HepG2 (cell line): ENCODE results near the gene E2F1. TPM values are rescaled to one million over a fixed set of nuclear protein-coding genes. Genes with fewer than 3 reads are reported as not detected.

ENCODE experiments used
- ATAC-seq: fragments of 200-7000 bp; cut with Tn5 transposase; 3 replicates; pipeline ENCODE4 v1.9.1; 2020; ENCODE audit warnings: mild to moderate bottlenecking, moderate library complexity
- BruUV-seq: library from RNA; stranded (reverse); fragments of 400-500 nt; replicated peaks from 2 replicates; lab custom pipeline; 2021; lab: Mats Ljungman, UMichigan
- CTCF ChIA-PET: fragments of 300-600 bp; formaldehyde crosslinking; extraction: SDS; loops from one replicate; lab custom pipeline; 2021; ENCODE audit warnings: low total read pairs, inconsistent platforms, low intra/inter-chr PET ratio; lab: Yijun Ruan, JAX
- POLR2A ChIA-PET: fragments of 350-600 bp; sonication (Branson Sonifier 250); formaldehyde crosslinking; loops from one replicate; lab custom pipeline; 2020; ENCODE audit warnings: antibody characterized with exemption, inconsistent platforms; lab: Yijun Ruan, JAX
- DNase-seq: peaks from one replicate; pipeline ENCODE4 v3.0.0-alpha.2; 2015; ENCODE audit warnings: low spot score
- FAIRE-seq: peaks from 3 replicates; lab custom pipeline; 2011; peaks lifted over from hg19 to GRCh38; lab: Jason Lieb, UNC
- H2AFZ ChIP-seq: one replicate; pipeline ENCODE4 v1.6.1; 2011; ENCODE audit warnings: low read length, inconsistent platforms
- H3K27ac ChIP-seq: fragments of 300-600 bp; 3 replicates; pipeline ENCODE4 v1.8.0; 2011; ENCODE audit warnings: mixed run types, mild to moderate bottlenecking, mixed read lengths, low read length, inconsistent platforms; ENCODE audit not compliant: insufficient read depth; ENCODE audit errors: extremely low read length
- H3K27me3 ChIP-seq, 2 experiments: fragments of 200-600 bp in 1 of 2; 2 replicates in 1 of 2; 3 replicates in 1 of 2; pipeline versions ENCODE4 v1.6.0 to v1.8.0; 2011; ENCODE audit warnings: low read length in 2 of 2, mild to moderate bottlenecking in 2 of 2, moderate library complexity in 2 of 2, inconsistent platforms in 1 of 2; ENCODE audit not compliant: insufficient read depth in 2 of 2, control insufficient read depth in 1 of 2
- H3K36me3 ChIP-seq, 2 experiments: fragments of 200-600 bp in 1 of 2; replicated peaks in 1 of 2; 2 replicates in 1 of 2; 3 replicates in 1 of 2; pipeline versions ENCODE4 v1.5.1 to v1.8.0; 2011; ENCODE audit warnings: low read length in 2 of 2, inconsistent platforms in 1 of 2; ENCODE audit not compliant: insufficient read depth in 2 of 2, control insufficient read depth in 1 of 2
- H3K4me1 ChIP-seq: 2 replicates; pipeline ENCODE4 v1.5.1; 2012; ENCODE audit warnings: low read length, inconsistent platforms; ENCODE audit not compliant: insufficient read depth
- H3K4me2 ChIP-seq: 2 replicates; pipeline ENCODE4 v1.6.0; 2011; ENCODE audit warnings: low read depth, low read length, inconsistent platforms
- H3K4me3 ChIP-seq, 3 experiments: fragments of 200-600 bp in 1 of 3; sonication (generic), shearing (Covaris generic) in 1 of 3; replicated peaks in 1 of 3; 2 replicates each; pipeline ENCODE4 v1.5.1; 2011 to 2016; ENCODE audit warnings: low read length in 3 of 3, inconsistent platforms in 2 of 3, low read depth in 2 of 3, mild to moderate bottlenecking in 2 of 3, control low read depth in 1 of 3, mixed read lengths in 1 of 3; ENCODE audit not compliant: insufficient read depth in 1 of 3
- H3K79me2 ChIP-seq: one replicate; pipeline ENCODE4 v1.6.1; 2011; ENCODE audit warnings: low read length, inconsistent platforms; ENCODE audit not compliant: insufficient read depth
- H3K9ac ChIP-seq: 2 replicates; pipeline ENCODE4 v1.6.0; 2011; ENCODE audit warnings: mild to moderate bottlenecking, low read depth, low read length, inconsistent platforms; ENCODE audit not compliant: insufficient read depth
- H3K9me3 ChIP-seq: 2 replicates; pipeline ENCODE4 v1.5.1; 2012; ENCODE audit warnings: mild to moderate bottlenecking, low read length
- H4K20me1 ChIP-seq: 2 replicates; pipeline ENCODE4 v1.6.0; 2011; ENCODE audit warnings: inconsistent platforms, mild to moderate bottlenecking, low read length, moderate library complexity; ENCODE audit not compliant: insufficient read depth
- CHD4 ChIP-seq: fragments of 200-600 bp; sonication (generic); IDR thresholded peaks from 2 replicates; pipeline ENCODE4 v1.7.0; 2017; ENCODE audit warnings: mild to moderate bottlenecking, low read length, borderline replicate concordance
- FOXM1 ChIP-seq: sonication (generic); formaldehyde crosslinking; IDR thresholded peaks from 2 replicates; pipeline ENCODE4 v1.5.0; 2020; ENCODE audit warnings: missing genetic modification reagents
- MAFF ChIP-seq: IDR thresholded peaks from 2 replicates; pipeline ENCODE4 v1.6.1; 2011; ENCODE audit warnings: low read depth, low read length, improper control_type of control experiment
- ZBED4 ChIP-seq: sonication (generic); formaldehyde crosslinking; IDR thresholded peaks from 2 replicates; pipeline ENCODE4 v1.4.0; 2020; ENCODE audit warnings: missing genetic modification reagents, borderline replicate concordance
- ZNF670 ChIP-seq: sonication (generic); formaldehyde crosslinking; IDR thresholded peaks from 2 replicates; pipeline ENCODE4 v1.8.0; 2022; ENCODE audit warnings: mild to moderate bottlenecking, missing genetic modification reagents, borderline replicate concordance
- WGBS: methylation state at CpG from one replicate; pipeline ENCODE4 v1.1.6; 2017; ENCODE audit warnings: low lambda C conversion rate; 5-methylcytosine and 5-hydroxymethylcytosine counted together
- in situ Hi-C: cut with HindIII; loops from 2 replicates; pipeline ENCODE4 v1.10.0; 2017; ENCODE audit warnings: low pct_unique_long_range_greater_than_20kb; ENCODE audit not compliant: extremely low pct_ligation_motif_present
- intact Hi-C: fragments of 100-400 bp; cut with micrococcal nuclease; formaldehyde crosslinking; loops from one replicate; pipeline ENCODE4 v1.10.0; 2022; ENCODE audit not compliant: unreplicated experiment
- polyA plus RNA-seq, 8 experiments: library from polyadenylated mRNA; depleted of rRNA in 3 of 8; stranded (reverse) in 7 of 8; unstranded in 1 of 8; fragments of >200 nt; fragmentation: Illumina TruSeq in 4 of 8; extraction: Trizol in 4 of 8; gene quantifications; 2 replicates each; pipeline versions ENCODE4 v1.2.1 to v1.2.3, GENCODE V29; 2011 to 2016; ENCODE audit warnings: low read depth in 4 of 8, missing spikeins in 1 of 8, mixed read lengths in 1 of 8; ENCODE audit not compliant: insufficient read depth in 1 of 8
- total RNA-seq, 5 experiments: library from RNA; depleted of rRNA; stranded (reverse); fragments of >200 nt; fragmentation: Illumina TruSeq; extraction: Trizol; gene quantifications; 2 replicates each; pipeline ENCODE4 v1.2.3, GENCODE V29; 2016; ENCODE audit warnings: low read depth in 1 of 5
- TF ChIP-seq, protein P1 (sequence below), 2 experiments: sonication (generic) in 1 of 2; formaldehyde crosslinking in 1 of 2; IDR thresholded peaks; 2 replicates each; pipeline versions ENCODE4 v1.6.1 to v1.9.0; 2014 to 2022; ENCODE audit warnings: antibody characterized with exemption in 1 of 2, borderline replicate concordance in 1 of 2, inconsistent platforms in 1 of 2, low read depth in 1 of 2, missing genetic modification reagents in 1 of 2
- TF ChIP-seq, protein P2 (sequence below): sonication (generic); formaldehyde crosslinking; IDR thresholded peaks from 2 replicates; pipeline ENCODE4 v1.4.0; 2020; ENCODE audit warnings: missing genetic modification reagents
- TF ChIP-seq, protein P3 (sequence below): sonication (generic); formaldehyde crosslinking; IDR thresholded peaks from 2 replicates; pipeline ENCODE4 v1.4.0; 2020; ENCODE audit warnings: missing genetic modification reagents

E2F1 gene
- total and polyA plus RNA-seq, 2 of the 13 experiments (the other 11 are each of a cell fraction or from before 2014, with no cell fraction given): 25.5 to 39.4 TPM

DNA sequence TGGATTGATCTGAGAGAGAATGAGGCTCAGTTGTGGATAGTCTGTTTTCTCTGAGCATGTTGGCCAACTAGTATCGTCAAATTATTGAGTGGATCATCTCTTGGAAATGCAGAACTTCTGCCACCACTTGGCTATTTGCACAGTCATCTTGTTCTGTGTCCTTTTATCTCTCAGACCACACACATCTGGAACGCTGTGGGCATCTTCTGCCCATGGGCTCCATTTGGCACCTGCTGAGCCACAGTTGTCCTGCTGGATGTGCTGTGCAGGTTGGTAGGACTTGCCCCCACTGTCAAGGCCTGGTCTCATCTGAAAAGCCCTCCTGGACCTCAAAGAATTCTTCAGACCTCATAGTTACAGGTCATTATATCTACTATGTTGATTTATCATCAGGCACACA is 40.8 kb downstream of the E2F1 start (continued):
- TF ChIP-seq, protein P1, sequence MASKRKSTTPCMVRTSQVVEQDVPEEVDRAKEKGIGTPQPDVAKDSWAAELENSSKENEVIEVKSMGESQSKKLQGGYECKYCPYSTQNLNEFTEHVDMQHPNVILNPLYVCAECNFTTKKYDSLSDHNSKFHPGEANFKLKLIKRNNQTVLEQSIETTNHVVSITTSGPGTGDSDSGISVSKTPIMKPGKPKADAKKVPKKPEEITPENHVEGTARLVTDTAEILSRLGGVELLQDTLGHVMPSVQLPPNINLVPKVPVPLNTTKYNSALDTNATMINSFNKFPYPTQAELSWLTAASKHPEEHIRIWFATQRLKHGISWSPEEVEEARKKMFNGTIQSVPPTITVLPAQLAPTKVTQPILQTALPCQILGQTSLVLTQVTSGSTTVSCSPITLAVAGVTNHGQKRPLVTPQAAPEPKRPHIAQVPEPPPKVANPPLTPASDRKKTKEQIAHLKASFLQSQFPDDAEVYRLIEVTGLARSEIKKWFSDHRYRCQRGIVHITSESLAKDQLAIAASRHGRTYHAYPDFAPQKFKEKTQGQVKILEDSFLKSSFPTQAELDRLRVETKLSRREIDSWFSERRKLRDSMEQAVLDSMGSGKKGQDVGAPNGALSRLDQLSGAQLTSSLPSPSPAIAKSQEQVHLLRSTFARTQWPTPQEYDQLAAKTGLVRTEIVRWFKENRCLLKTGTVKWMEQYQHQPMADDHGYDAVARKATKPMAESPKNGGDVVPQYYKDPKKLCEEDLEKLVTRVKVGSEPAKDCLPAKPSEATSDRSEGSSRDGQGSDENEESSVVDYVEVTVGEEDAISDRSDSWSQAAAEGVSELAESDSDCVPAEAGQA (IDR thresholded peaks at IDR 0.05; ENCODE audit: low read depth): no peak
- TF ChIP-seq, protein P1 (CRISPR knock-in tag; IDR thresholded peaks at IDR 0.05; ENCODE audit: borderline replicate concordance): no peak
- TF ChIP-seq ZNF670 (CRISPR knock-in tag) (no peak), MAFF (no peak)
- TF ChIP-seq, protein P2, sequence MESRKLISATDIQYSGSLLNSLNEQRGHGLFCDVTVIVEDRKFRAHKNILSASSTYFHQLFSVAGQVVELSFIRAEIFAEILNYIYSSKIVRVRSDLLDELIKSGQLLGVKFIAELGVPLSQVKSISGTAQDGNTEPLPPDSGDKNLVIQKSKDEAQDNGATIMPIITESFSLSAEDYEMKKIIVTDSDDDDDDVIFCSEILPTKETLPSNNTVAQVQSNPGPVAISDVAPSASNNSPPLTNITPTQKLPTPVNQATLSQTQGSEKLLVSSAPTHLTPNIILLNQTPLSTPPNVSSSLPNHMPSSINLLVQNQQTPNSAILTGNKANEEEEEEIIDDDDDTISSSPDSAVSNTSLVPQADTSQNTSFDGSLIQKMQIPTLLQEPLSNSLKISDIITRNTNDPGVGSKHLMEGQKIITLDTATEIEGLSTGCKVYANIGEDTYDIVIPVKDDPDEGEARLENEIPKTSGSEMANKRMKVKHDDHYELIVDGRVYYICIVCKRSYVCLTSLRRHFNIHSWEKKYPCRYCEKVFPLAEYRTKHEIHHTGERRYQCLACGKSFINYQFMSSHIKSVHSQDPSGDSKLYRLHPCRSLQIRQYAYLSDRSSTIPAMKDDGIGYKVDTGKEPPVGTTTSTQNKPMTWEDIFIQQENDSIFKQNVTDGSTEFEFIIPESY (CRISPR knock-in tag): no peak

GRCh38 chr20:33645072-33645358 is 41.2 kb downstream of the E2F1 start:
- ATAC-seq: no peak
- H3K36me3 ChIP-seq: peaks cover 32 to 42% of the 10 kb centered on the region in 2 experiments
- POLR2A ChIA-PET: no interaction called here
- TF ChIP-seq ZBED4 (CRISPR knock-in tag) (no peak), FOXM1 (CRISPR knock-in tag) (no peak), CHD4 (no peak)
- TF ChIP-seq, protein P3, sequence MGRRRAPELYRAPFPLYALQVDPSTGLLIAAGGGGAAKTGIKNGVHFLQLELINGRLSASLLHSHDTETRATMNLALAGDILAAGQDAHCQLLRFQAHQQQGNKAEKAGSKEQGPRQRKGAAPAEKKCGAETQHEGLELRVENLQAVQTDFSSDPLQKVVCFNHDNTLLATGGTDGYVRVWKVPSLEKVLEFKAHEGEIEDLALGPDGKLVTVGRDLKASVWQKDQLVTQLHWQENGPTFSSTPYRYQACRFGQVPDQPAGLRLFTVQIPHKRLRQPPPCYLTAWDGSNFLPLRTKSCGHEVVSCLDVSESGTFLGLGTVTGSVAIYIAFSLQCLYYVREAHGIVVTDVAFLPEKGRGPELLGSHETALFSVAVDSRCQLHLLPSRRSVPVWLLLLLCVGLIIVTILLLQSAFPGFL (CRISPR knock-in tag): no peak

More at GRCh38 chr20:33645072-33645358, 41.2 kb downstream of the E2F1 start:
- Histone ChIP-seq H2AFZ (no peak overlapping the region), H3K4me3 (no peak overlapping the region), H3K9me3 (no peaks in the 10 kb centered on the region), H3K4me2 (no peak overlapping the region), H3K27me3 (no peaks in the 10 kb centered on the region), H3K27ac (no peak overlapping the region), H3K9ac (no peak overlapping the region), H3K4me1 (peaks cover 2% of the 10 kb centered on the region; the same call in 1 of the 2 replicates), H3K79me2 (no peaks in the 10 kb centered on the region), H4K20me1 (no peaks in the 10 kb centered on the region; the same call in 1 of the 2 replicates)
- CTCF ChIA-PET: no interaction called here
- DNase-seq (no peak), FAIRE-seq (no peak)
- 85% methylated on average over 4 of the region's 4 CpGs for WGBS
- intact Hi-C loops (no loop called here), in situ Hi-C loops (loop anchor here (10.0 kb wide), 1 partner anchor 130 kb away; no protein-coding TSS in a partner anchor)
- BruUV-seq: no TSS peak
